ENCODE data around the gene SYNE2.

DNA sequence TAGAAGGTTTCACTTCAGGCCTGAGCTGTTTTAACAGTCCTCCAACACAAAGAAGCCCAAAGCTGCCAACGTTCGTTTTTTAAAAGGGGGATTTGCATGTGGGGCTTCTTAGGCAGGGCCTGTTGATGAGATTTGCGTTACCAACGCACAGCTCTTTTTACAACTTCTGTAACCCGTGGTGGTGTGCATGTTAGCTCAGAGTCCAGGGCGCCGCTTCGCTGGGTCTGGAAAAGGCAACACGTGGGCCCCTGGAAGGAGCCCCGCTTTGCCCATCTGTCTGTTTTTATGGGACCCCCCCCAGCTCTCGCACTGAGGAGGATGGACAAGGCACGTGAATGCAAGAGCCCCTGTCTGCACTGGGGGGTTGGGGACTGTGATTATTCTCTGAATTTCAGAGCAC, 357.4 kb downstream of the SYNE2 start:
- TF ChIP-seq, protein P1, sequence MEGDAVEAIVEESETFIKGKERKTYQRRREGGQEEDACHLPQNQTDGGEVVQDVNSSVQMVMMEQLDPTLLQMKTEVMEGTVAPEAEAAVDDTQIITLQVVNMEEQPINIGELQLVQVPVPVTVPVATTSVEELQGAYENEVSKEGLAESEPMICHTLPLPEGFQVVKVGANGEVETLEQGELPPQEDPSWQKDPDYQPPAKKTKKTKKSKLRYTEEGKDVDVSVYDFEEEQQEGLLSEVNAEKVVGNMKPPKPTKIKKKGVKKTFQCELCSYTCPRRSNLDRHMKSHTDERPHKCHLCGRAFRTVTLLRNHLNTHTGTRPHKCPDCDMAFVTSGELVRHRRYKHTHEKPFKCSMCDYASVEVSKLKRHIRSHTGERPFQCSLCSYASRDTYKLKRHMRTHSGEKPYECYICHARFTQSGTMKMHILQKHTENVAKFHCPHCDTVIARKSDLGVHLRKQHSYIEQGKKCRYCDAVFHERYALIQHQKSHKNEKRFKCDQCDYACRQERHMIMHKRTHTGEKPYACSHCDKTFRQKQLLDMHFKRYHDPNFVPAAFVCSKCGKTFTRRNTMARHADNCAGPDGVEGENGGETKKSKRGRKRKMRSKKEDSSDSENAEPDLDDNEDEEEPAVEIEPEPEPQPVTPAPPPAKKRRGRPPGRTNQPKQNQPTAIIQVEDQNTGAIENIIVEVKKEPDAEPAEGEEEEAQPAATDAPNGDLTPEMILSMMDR (IDR thresholded peaks at IDR 0.05): no peak
- TF ChIP-seq POLR2A (IDR thresholded peaks at IDR 0.05): no peak

Data from gastroesophageal sphincter (tissue), 3 donors.